Transverse colon (tissue), 4 donors: ENCODE data around the gene CCL17. TPM values are rescaled to one million over a fixed set of nuclear protein-coding genes. Genes with fewer than 3 reads are reported as not detected.
"Not testable (repeated sequence)": the region's sequence is repeated elsewhere in the genome, so short reads cannot be mapped to it uniquely, and the experiment has no call there.

Source experiments
- DNase-seq: peaks from one replicate; pipeline ENCODE4 v3.0.0-alpha.2; 2019
- H3K27ac ChIP-seq, 4 donors: fragments of 200-600 bp; sonication (generic); 2 replicates each; pipeline ENCODE4 v1.5.1; 2016 to 2018; ENCODE audit warnings: inconsistent platforms in 4 of 4
- H3K27me3 ChIP-seq: fragments of 200-600 bp; sonication (generic); 2 replicates; pipeline ENCODE4 v1.5.1; 2017; ENCODE audit warnings: inconsistent platforms
- H3K36me3 ChIP-seq, 4 donors: fragments of 200-600 bp; sonication (generic); 2 replicates each; pipeline ENCODE4 v1.5.1; 2017 to 2019; ENCODE audit warnings: inconsistent platforms in 4 of 4
- H3K4me1 ChIP-seq, 4 donors: fragments of 200-600 bp; sonication (generic); 2 replicates each; pipeline ENCODE4 v1.5.1; 2017 to 2020; ENCODE audit warnings: inconsistent platforms in 4 of 4
- H3K4me3 ChIP-seq, 4 donors: fragments of 200-600 bp; sonication (generic); 1 replicate in 1 of 4; 2 replicates in 3 of 4; pipeline versions ENCODE4 v1.5.1 to v1.6.1; 2017 to 2019; ENCODE audit warnings: inconsistent platforms in 4 of 4
- H3K9me3 ChIP-seq, 2 donors: fragments of 200-600 bp; sonication (generic); 2 replicates each; pipeline ENCODE4 v1.5.1; 2017 to 2019; ENCODE audit warnings: inconsistent platforms in 2 of 2
- CTCF ChIP-seq, 5 experiments: fragments of 200-600 bp in 3 of 5; fragments of 450-650 bp in 2 of 5; sonication (generic) in 3 of 5; IDR thresholded peaks; 1 replicate in 2 of 5; 2 replicates in 3 of 5; pipeline ENCODE4 v1.5.1; 2016 to 2017; ENCODE audit warnings: antibody characterized with exemption in 5 of 5, inconsistent platforms in 3 of 5, mild to moderate bottlenecking in 2 of 5, moderate library complexity in 1 of 5
- EP300 ChIP-seq: sonication (generic); formaldehyde crosslinking; IDR thresholded peaks from one replicate; pipeline ENCODE4 v1.6.1; 2017; ENCODE audit warnings: antibody characterized with exemption, low read depth
- POLR2A ChIP-seq: fragments of 450-650 bp; IDR thresholded peaks from one replicate; pipeline ENCODE4 v1.6.1; 2016; ENCODE audit warnings: antibody characterized with exemption, mild to moderate bottlenecking, moderate library complexity
- POLR2AphosphoS5 ChIP-seq, 3 donors: sonication (generic); formaldehyde crosslinking; IDR thresholded peaks; one replicate each; pipeline ENCODE4 v1.6.1; 2016; ENCODE audit warnings: antibody characterized with exemption in 3 of 3
- WGBS, 2 donors: methylation state at CpG; one replicate each; pipeline ENCODE4 v1.1.5; 2018; ENCODE audit warnings: low coverage in 1 of 2; 5-methylcytosine and 5-hydroxymethylcytosine counted together
- in situ Hi-C, 4 donors: fragments of 200-750 bp; cut with MboI; loops; one replicate each; pipeline versions ENCODE4 v1.15.0 to v1.15.1; 2017; ENCODE audit warnings: low sequenced_read_pairs in 3 of 4, low pct_ligation_motif_present in 1 of 4, low pct_unique_long_range_greater_than_20kb in 1 of 4
- intact Hi-C: fragments of 100-400 bp; cut with DNase I; formaldehyde crosslinking; loops from one replicate; pipeline ENCODE4 v1.15.1; 2023; ENCODE audit warnings: low total_unique reads
- total RNA-seq, 4 donors: library from RNA; depleted of rRNA; stranded (reverse); fragments of >200 nt; gene quantifications; one replicate each; pipeline ENCODE4 v1.1.0, GENCODE V29; 2016

The CCL17 gene
- total RNA-seq, 4 donors from 2014 or later, result 1.4 TPM; not detected in 3

DNA sequence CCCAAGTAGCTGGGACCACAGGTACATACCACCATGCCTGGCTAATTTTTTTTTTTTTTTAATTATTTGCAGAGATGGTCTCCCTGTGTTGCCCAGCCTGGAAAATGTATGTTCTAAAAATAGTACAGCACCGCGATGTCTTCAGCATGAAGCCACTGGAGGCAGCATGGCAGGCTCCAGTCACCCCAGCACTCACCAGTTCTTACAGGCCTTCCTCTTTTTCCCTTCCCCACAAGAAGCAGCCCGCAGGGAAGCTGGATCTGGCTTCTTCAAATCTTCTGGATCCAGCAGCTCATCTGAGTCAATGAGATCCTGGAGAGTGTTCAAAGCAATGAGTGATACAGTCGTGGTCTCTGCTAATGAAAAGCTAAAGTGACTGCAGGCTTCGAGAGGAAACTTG, 26.4 kb downstream of the CCL17 start:
- no peak overlapping the region for H3K27ac ChIP-seq
- intact Hi-C loops (no loop called here), in situ Hi-C loops (no loop called here)
- H3K4me3 ChIP-seq, result no peak overlapping the region
- DNase-seq, result no peak
- H3K27me3 ChIP-seq, result no peaks in the 10 kb centered on the region
- no peaks in the 10 kb centered on the region for H3K9me3 ChIP-seq
- H3K4me1 ChIP-seq, result no peaks in the 10 kb centered on the region
- TF ChIP-seq POLR2A, result no peak
- WGBS, 2 donors, result 84 to 91% methylated on average over 4 to 5 of the region's 5 CpGs
- H3K36me3 ChIP-seq, result peaks cover 0 to 65% (median 35%) of the 10 kb centered on the region in 4 donors

DNA sequence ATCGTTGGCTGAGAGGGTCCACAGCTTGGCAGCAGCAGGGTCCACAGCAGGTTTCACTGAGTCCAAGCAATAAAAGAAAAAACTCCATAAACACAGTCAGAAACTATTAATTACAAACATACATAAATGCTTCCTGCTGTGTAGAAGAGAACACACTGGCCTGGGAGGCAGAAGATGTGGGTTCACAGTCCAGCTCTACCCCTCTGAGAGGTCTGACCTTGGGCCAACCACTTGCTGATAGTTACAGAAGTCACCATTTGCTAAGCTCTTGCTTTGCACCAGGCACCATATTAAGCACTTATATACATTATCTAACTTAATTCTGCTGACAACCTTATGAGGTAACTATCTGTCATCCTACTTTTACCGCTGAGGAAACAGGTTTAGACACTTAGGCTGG, 27.9 kb downstream of the CCL17 start:
- no peaks in the 10 kb centered on the region for H3K9me3 ChIP-seq
- no peak overlapping the region for H3K4me3 ChIP-seq
- TF ChIP-seq EP300 (no peak), POLR2AphosphoS5 (IDR thresholded peaks at IDR 0.05) (no peak), CTCF (IDR thresholded peaks at IDR 0.05) (no peak)
- peaks cover 0 to 70% (median 38%) of the 10 kb centered on the region in 4 donors for H3K36me3 ChIP-seq
- in situ Hi-C loops, result no loop called here
- H3K27me3 ChIP-seq, result no peaks in the 10 kb centered on the region
- no peaks in the 10 kb centered on the region for H3K4me1 ChIP-seq
- WGBS, 2 donors, result 90 to 94% methylated on average over 1 to 2 of the region's 2 CpGs
- DNase-seq, result no peak
- intact Hi-C loops, result no loop called here
- no peak overlapping the region for H3K27ac ChIP-seq

DNA sequence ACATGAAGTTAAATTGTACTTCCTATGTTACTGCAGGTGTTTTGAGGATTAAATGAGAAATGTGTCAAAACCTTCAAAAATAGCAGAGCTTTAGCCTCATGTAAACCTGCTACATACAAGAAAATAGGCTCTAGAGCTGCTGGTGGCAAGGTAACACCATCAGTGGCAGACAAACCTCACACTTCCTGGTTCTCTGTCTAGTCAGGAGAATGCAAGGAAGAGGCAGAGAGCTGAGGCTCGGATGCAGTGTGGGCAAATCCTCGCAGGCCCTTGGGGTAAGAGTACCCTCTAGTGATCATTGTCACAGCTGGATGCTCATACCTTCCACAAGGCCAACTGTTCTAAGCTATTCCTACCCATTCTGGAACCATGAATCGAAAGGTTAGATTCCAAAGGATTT, 28.4 kb downstream of the CCL17 start:
- intact Hi-C loops, result no loop called here
- Histone ChIP-seq H3K9me3 (no peaks in the 10 kb centered on the region), H3K36me3 (peaks cover 0 to 70% (median 38%) of the 10 kb centered on the region in 4 donors), H3K27me3 (no peaks in the 10 kb centered on the region), H3K4me3 (no peak overlapping the region), H3K27ac (no peak overlapping the region), H3K4me1 (no peaks in the 10 kb centered on the region)
- DNase-seq, result no peak
- in situ Hi-C loops, result no loop called here
- 89% methylated on average over 3 of the region's 3 CpGs; no CpG with 5 or more reads in 1 of the 2 donors for WGBS, 2 donors
- no peak for TF ChIP-seq POLR2AphosphoS5 (IDR thresholded peaks at IDR 0.05)
- no peak for TF ChIP-seq EP300
- no peak for TF ChIP-seq CTCF (IDR thresholded peaks at IDR 0.05)
- no peak for TF ChIP-seq POLR2A

- intact Hi-C loops (no loop called here), in situ Hi-C loops (no loop called here)
- WGBS, 2 donors, result 92% methylated on average over 2 of the region's 2 CpGs
- no peak for TF ChIP-seq POLR2A
- Histone ChIP-seq H3K9me3 (no peaks in the 10 kb centered on the region), H3K36me3 (peaks cover 0 to 71% (median 39%) of the 10 kb centered on the region in 4 donors), H3K27ac (no peak overlapping the region), H3K27me3 (no peaks in the 10 kb centered on the region), H3K4me1 (no peaks in the 10 kb centered on the region), H3K4me3 (no peak overlapping the region)
- no peak for DNase-seq
Measured at GRCh38 chr16:57434003-57434402, 29.4 kb downstream of the CCL17 start.

DNA sequence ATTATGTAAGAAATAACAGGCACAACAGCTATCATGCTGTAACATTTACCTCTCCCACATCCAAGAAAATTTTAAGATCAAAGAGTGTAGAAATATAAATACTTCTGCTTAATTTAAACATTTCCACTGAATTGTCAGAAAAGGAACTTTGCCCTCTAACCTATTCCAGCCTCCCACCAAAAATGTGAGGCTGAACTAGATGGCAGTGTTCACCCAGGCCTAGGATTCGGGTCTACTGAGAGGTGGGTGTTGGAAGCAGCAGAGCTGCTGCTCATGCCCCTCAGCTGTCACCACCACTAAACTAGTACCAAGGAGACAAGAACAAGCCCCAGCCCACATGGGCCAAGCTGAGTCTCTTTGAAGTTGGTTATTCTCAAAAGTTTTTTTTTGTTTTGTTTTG, 31.3 kb downstream of the CCL17 start:
- H3K4me1 ChIP-seq, result no peaks in the 10 kb centered on the region
- H3K9me3 ChIP-seq, result no peaks in the 10 kb centered on the region
- H3K27ac ChIP-seq, result no peak overlapping the region
- intact Hi-C loops (no loop called here), in situ Hi-C loops (no loop called here)
- H3K36me3 ChIP-seq, result peaks cover 0 to 78% (median 34%) of the 10 kb centered on the region in 4 donors
- no peaks in the 10 kb centered on the region for H3K27me3 ChIP-seq
- no peak for DNase-seq
- H3K4me3 ChIP-seq, result no peak overlapping the region
- WGBS, 2 donors, result 93% methylated on average over 1 of the region's 1 CpG; no CpG with 5 or more reads in 1 of the 2 donors
- TF ChIP-seq POLR2AphosphoS5 (IDR thresholded peaks at IDR 0.05), result no peak
- no peak for TF ChIP-seq EP300
- no peak for TF ChIP-seq POLR2A
- no peak for TF ChIP-seq CTCF (IDR thresholded peaks at IDR 0.05)

DNA sequence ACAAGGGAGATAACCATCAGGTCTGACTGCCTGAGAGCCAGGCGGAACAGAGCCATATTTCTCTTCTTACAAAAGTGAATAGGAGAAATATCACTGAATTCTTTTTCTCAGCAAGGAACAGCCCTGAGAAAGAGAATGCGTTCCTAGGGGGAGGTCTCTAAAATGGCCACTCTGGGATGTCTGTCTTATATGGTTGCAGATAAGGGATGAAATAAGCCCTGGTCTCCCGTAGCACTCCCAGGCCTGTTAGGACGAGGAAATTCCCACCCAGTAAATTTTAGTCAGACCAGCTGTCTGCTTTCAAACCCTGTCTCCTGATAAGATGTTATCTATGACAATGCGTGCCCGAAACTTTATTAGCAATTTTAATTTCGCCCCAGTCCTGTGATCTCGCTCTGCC, 35.4 kb downstream of the CCL17 start:
- H3K9me3 ChIP-seq, in situ Hi-C loops, DNase-seq, H3K27ac ChIP-seq, intact Hi-C loops, H3K4me1 ChIP-seq, H3K4me3 ChIP-seq, H3K27me3 ChIP-seq: not testable (repeated sequence)
- WGBS, 2 donors, result 98 to 100% methylated on average over 2 to 8 of the region's 8 CpGs
- H3K36me3 ChIP-seq, result peaks cover 0 to 41% (median 14%) of the 10 kb centered on the region in 4 donors

GRCh38 chr16:57440551-57440950, 36.0 kb downstream of the CCL17 start:
- H3K9me3 ChIP-seq, H3K27ac ChIP-seq, in situ Hi-C loops, H3K4me1 ChIP-seq, H3K27me3 ChIP-seq, H3K4me3 ChIP-seq, DNase-seq, intact Hi-C loops: not testable (repeated sequence)
- 91 to 98% methylated on average over 6 to 8 of the region's 8 CpGs for WGBS, 2 donors
- peaks cover 0 to 36% (median 11%) of the 10 kb centered on the region in 4 donors for H3K36me3 ChIP-seq
